GM23248 (cell line): ENCODE data around the gene RAPGEF3.

ENCODE experiments used
- EZH2 ChIP-seq: fragments of 200-600 bp; sonication (generic); IDR thresholded peaks from 2 replicates; pipeline ENCODE4 v1.6.1; 2018; ENCODE audit warnings: antibody characterized with exemption, mild to moderate bottlenecking; ENCODE audit not compliant: insufficient read depth, poor library complexity, severe bottlenecking
- EZH2phosphoT487 ChIP-seq: fragments of 200-600 bp; sonication (generic); IDR thresholded peaks from 2 replicates; pipeline ENCODE4 v1.6.1; 2018; ENCODE audit warnings: antibody characterized with exemption, moderate library complexity, mild to moderate bottlenecking, low read depth; ENCODE audit not compliant: insufficient read depth

DNA sequence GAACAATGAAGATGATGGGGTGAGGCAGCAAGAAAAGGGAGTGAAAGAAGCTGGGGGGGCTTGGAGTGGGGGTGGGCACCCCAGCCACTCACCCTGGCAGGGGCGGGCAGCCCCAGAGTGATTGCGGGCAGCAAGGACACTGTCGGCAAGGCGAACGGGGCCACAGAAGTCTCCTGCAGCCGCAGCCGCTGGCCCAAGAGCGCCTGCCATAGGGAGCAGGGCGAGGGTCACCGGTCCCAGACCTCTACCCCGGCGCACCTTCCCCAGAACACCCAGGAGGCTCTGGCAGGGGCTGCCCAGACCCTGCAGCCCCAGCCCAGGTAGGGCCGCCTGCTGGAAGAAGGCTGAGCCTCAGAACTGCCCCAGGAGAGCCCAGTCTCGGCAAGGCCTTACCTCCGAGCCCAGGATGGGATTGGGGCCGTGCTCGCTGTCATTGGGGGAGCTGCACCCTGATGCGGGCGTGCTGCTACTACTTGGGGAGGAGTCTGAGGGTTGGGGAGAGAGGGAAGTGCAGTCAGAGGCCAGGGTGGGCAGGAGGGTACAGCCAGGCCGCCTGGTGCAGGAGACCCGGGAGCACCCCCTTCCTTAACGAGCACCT is 37.2 kb upstream of the RAPGEF3 start:
- TF ChIP-seq EZH2: no peak
- no peak for TF ChIP-seq EZH2phosphoT487
